ENCODE data around the gene TK2. TPM values are rescaled to one million over a fixed set of nuclear protein-coding genes. Genes with fewer than 3 reads are reported as not detected.

The TK2 gene
- total and polyA plus RNA-seq, 2 donors from 2014 or later: 31.0 to 44.2 TPM

DNA sequence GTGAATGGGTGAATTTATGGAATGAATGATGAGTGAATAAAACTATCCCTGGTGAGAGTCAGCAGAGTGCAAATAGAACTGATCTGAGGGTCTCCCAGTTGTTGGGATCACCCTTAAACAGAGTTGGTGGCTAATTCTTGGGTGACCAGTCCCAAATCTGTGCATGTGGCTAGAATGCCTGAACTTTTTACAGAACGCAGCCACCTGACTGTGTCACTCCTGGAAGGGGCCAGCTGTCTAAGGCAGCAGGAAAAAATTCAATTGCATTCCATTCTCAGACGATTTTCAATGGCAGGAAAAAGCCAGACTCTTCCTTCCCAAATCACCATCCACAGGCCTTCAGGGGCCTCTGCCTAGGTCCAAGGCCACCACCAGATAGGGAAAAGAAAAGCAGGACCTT is 79.4 kb downstream of the TK2 start:
- DNase-seq: no peak
- no peaks in the 10 kb centered on the region for H3K9me3 ChIP-seq (ENCODE audit: control insufficient read depth in 2 of 3, insufficient read depth in 1 of 3, low read length in 3 of 3)
- no peak overlapping the region for H3K9ac ChIP-seq (ENCODE audit: low read length in 3 of 3)
- H3K27me3 ChIP-seq (ENCODE audit: control insufficient read depth, insufficient read depth, low read length): no peaks in the 10 kb centered on the region
- no peaks in the 10 kb centered on the region for H3K4me1 ChIP-seq (ENCODE audit: control insufficient read depth in 2 of 3, insufficient read depth in 2 of 3, low read depth in 1 of 3, low read length in 3 of 3)
- TF ChIP-seq CTCF (IDR thresholded peaks at IDR 0.05; ENCODE audit: borderline replicate concordance, extremely low read depth, insufficient read depth): no peak
- intact Hi-C loops (cut with DNase I): no loop called here
- no peak overlapping the region for H3K4me3 ChIP-seq (ENCODE audit: low read length in 3 of 3)
- FAIRE-seq: no peak
- H3K36me3 ChIP-seq (ENCODE audit: control insufficient read depth in 2 of 3, insufficient read depth in 3 of 3, low read length in 3 of 3): no peaks in the 10 kb centered on the region
- H3K27ac ChIP-seq (ENCODE audit: low read depth in 2 of 2, low read length in 2 of 2): no peak overlapping the region

DNA sequence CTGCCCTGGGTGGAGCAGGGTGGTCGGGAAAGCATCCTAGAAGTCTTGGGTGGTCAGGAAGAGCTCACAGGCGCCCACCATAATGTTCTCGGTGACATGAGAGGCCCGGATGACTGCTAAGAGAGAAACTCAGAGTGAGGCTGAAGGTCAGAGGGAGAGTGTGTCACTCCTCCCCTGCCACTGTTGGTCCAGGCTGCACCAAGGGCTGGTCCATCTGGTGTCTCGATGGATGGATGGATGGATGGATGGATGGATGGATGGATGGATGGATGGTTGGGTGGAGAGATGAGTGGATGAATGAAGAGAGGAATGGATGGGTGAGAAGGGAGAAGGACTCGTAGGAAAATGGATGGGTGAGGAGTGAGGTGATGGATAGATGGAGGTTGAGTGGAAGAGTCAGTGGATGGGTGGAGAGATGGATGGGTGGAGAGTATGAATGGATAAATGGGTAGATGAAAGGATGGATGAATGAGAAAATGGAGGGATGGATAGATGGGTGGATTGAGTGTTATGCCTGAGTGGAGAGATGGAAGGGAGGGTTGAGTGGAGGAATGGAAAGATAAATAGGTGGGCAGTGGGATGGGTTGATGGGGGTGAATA is 79.9 kb downstream of the TK2 start:
- H3K36me3 ChIP-seq (ENCODE audit: control insufficient read depth in 2 of 3, insufficient read depth in 3 of 3, low read length in 3 of 3): no peaks in the 10 kb centered on the region
- no peaks in the 10 kb centered on the region for H3K27me3 ChIP-seq (ENCODE audit: control insufficient read depth, insufficient read depth, low read length)
- no peaks in the 10 kb centered on the region for H3K4me1 ChIP-seq (ENCODE audit: control insufficient read depth in 2 of 3, insufficient read depth in 2 of 3, low read depth in 1 of 3, low read length in 3 of 3)
- H3K4me3 ChIP-seq (ENCODE audit: low read length in 3 of 3): no peak overlapping the region
- intact Hi-C loops (cut with DNase I): no loop called here
- H3K27ac ChIP-seq (ENCODE audit: low read depth in 2 of 2, low read length in 2 of 2): no peak overlapping the region
- TF ChIP-seq CTCF (IDR thresholded peaks at IDR 0.05; ENCODE audit: borderline replicate concordance, extremely low read depth, insufficient read depth): no peak
- DNase-seq (no peak), FAIRE-seq (no peak)
- no peak overlapping the region for H3K9ac ChIP-seq (ENCODE audit: low read length in 3 of 3)
- H3K9me3 ChIP-seq (ENCODE audit: control insufficient read depth in 2 of 3, insufficient read depth in 1 of 3, low read length in 3 of 3): no peaks in the 10 kb centered on the region

- Histone ChIP-seq H3K36me3 (ENCODE audit: control insufficient read depth in 2 of 3, insufficient read depth in 3 of 3, low read length in 3 of 3) (no peaks in the 10 kb centered on the region), H3K4me3 (ENCODE audit: low read length in 3 of 3) (no peak overlapping the region), H3K9ac (ENCODE audit: low read length in 3 of 3) (no peak overlapping the region), H3K27ac (ENCODE audit: low read depth in 2 of 2, low read length in 2 of 2) (no peak overlapping the region), H3K27me3 (ENCODE audit: control insufficient read depth, insufficient read depth, low read length) (no peaks in the 10 kb centered on the region), H3K4me1 (ENCODE audit: control insufficient read depth in 2 of 3, insufficient read depth in 2 of 3, low read depth in 1 of 3, low read length in 3 of 3) (no peaks in the 10 kb centered on the region), H3K9me3 (ENCODE audit: control insufficient read depth in 2 of 3, insufficient read depth in 1 of 3, low read length in 3 of 3) (no peaks in the 10 kb centered on the region)
- no peak for TF ChIP-seq CTCF (IDR thresholded peaks at IDR 0.05; ENCODE audit: borderline replicate concordance, extremely low read depth, insufficient read depth)
- intact Hi-C loops (cut with DNase I): no loop called here
- DNase-seq (no peak), FAIRE-seq (no peak)
Observed at GRCh38 chr16:66469291-66469946, 80.5 kb downstream of the TK2 start.

Data from kidney (tissue), 14 donors.